Pulmonary artery endothelial cell (primary cell): ENCODE results near the gene SND1. TPM values are rescaled to one million over a fixed set of nuclear protein-coding genes. Genes with fewer than 3 reads are reported as not detected.

Experiments
- DNase-seq: peaks from one replicate; pipeline ENCODE4 v3.0.0-alpha.2; 2011; ENCODE audit warnings: low read depth, low spot score
- total RNA-seq: library from RNA; depleted of rRNA; stranded (reverse); fragments of >200 nt; gene quantifications from 2 replicates; pipeline ENCODE4 v1.2.3, GENCODE V29; 2014

The SND1 gene
- total RNA-seq, 1 donor from 2014 or later: 225 TPM

GRCh38 chr7:128066395-128066794 is 414.4 kb downstream of the SND1 start:
- DNase-seq: no peak

DNA sequence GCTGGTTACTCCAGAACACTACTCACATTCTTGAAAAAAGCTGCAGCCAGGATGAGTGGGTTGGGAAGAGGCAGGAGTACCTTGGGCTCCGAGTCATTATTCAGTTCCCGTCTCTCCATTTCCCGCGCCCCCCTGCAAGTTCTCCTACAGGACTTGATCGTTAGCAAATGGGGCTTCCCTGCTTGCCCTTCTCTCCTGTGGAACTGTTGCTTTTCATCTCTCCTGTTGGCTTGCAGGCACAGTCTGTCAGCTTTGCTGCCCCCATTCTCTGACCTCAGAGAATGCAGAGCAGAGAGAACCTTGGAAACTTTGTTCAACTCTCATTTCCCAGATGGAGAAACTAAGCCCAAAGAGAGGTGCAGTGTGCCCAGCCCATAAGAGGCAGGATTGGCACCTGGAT is 414.9 kb downstream of the SND1 start:
- no peak for DNase-seq

DNA sequence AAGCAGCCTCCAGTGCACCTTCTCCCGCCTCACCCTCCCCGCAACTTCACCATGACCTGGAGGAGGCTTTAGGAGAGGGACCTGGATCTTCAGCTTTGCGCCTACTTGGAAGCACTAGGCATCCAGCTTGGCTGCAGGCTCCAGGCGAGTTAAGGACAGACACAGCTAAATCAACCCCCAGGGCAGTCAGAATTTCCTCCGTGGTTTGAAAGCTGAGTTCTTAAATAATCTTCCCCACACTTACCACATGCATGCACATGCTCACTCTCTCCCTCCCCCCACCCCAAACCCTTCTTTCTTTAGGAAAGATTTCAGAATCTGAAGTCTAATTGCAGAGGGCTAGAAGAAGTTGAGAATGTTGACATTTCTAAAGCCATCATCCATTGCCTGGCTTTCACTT is 416.0 kb downstream of the SND1 start:
- DNase-seq: no peak

GRCh38 chr7:128068785-128069184 is 416.8 kb downstream of the SND1 start:
- no peak for DNase-seq

- no peak for DNase-seq
Observed at GRCh38 chr7:128069373-128070364, 417.7 kb downstream of the SND1 start.

GRCh38 chr7:128071376-128071775 is 419.4 kb downstream of the SND1 start:
- no peak for DNase-seq

DNA sequence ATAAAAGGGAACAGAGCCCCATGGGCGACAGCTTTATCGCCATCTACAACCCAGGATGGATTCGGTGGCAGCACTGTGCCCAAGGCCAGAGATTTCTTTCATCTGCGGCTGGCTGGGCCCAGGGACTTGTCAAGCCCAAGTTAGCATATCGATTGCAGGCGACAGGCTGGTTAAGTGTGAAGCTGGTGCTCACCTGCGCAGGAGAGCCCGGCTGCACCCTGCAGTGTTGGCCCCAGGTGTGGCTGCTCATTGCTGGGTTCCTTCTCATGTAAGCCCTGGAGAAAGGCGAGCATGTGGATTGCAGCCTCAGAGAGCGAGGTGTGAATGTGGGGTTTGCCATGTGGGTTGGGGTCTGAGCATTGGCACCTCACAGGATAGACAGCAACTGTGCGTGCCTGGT is 419.8 kb downstream of the SND1 start:
- DNase-seq: no peak

- DNase-seq: no peak
Observed at GRCh38 chr7:128073671-128074310, 421.8 kb downstream of the SND1 start.

DNA sequence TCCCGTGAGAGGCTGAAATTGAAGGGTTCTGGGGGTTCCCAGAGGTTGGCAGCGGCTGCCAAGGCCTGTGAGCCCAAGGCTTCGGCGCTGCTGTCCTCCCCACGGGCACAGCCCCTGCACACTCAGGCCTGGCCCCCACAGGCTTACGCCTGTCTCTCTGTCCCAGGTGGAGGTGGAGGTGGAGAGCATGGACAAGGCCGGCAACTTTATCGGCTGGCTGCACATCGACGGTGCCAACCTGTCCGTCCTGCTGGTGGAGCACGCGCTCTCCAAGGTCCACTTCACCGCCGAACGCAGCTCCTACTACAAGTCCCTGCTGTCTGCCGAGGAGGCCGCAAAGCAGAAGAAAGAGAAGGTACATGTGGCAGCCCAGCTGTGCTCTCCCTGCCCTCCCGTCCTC is 422.3 kb downstream of the SND1 start:
- DNase-seq: no peak

- DNase-seq: no peak
Observed at GRCh38 chr7:128074736-128075135, 422.7 kb downstream of the SND1 start.

DNA sequence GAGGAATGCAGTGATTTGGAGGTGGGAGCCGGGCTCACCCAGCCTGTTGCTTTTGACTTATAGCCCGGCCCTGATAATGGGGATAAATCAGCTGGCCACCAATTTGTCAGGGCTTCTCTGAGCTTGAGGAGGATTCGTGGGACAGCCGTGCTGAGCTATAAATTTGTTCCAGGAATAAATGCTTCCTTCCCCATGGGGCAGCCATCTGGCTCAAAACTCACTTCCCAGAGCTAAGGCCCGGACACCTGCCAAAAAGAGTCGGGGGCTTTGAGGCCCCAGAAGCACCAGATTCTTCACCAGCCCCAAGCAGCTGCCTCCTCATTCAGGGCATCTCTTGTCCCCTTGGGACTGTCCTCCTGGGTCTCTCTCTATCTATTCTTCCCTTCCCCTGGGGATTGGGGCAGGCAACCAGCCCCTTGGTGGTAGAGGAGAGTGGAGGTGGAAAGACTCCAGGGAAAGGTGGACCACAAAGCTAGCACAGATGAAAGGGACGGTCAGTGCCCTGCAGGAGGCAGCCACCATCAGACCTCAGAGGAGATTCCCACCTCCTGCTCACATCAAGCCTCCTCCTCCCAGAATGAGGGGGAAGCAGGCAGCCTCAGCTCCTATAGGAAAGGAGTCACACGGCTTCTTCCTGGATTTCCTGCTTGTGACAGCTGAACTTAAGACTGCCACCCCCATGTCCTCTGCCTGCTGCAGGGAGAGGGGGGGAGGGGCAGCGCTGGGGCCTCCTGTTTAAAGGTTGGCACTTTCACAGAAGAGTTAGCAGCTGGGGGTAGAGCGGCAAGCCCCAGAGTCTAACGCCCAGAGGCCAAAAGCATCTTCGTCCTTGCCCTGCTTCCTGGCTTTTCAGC is 423.5 kb downstream of the SND1 start:
- DNase-seq: no peak

GRCh38 chr7:128076196-128076795 is 424.3 kb downstream of the SND1 start:
- DNase-seq: no peak

- no peak for DNase-seq
Observed at GRCh38 chr7:128076796-128077271, 424.8 kb downstream of the SND1 start.

DNA sequence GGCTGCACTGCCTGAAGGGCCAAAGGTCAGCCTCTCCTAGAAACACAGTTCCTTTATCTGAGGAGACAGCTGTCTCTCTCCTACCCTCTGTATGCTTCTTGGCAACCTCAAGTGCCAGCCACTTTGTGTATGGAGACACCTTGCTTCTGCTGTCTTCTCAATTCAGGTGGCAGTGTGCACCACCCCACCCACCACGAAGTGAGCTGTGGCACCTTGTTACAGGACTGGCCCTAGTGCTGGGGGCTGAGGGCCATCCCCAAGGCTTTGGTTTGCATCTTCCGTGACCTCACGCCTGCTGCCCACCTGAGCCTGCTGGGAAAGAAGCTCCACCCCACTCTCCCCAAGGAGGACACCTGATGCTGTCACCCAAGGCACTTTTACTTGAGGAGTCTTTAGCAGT is 426.3 kb downstream of the SND1 start:
- no peak for DNase-seq

- no peak for DNase-seq
Observed at GRCh38 chr7:128080169-128080568, 428.2 kb downstream of the SND1 start.

GRCh38 chr7:128081351-128081750 is 429.4 kb downstream of the SND1 start:
- no peak for DNase-seq

DNA sequence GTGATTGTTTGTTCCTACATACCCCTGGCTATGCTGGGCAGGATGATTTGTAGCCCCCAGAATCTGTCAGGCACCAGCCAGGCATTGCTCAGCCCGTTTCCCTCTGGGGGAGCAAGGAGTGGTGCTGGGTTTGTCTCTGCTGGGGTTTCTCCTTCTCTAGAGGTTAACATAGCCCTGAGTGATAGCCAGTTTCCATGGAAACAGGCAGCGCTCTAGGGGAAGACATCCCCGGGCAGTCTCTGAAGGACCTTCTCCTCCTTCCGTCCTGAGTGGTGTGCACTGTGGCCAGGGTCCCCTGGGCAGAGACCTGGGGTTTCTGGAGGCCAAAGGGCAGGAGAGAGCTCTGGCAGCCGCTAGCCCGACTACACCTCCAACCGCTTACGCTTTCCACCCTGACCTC is 429.8 kb downstream of the SND1 start:
- no peak for DNase-seq

DNA sequence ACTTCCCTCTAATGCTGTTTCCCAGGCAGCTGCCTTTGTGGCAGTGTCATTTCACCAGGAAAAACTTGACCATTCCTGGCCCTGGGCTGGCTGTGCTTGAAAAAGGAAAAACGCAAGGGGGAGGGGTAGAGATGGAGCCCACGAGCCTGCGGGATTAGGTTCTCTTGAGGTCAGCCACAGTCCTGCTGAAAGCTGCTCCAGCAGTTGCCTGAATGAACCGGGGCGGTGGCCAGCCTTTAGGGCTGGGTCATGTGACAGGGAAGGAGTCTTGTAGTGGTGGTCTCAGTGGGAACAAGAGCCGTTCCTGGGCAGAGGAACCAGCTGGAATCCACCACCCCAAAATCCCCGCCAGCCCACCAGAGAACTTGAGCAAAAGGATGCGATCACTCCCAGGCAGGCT is 430.4 kb downstream of the SND1 start:
- no peak for DNase-seq

GRCh38 chr7:128084896-128085608 is 433.1 kb downstream of the SND1 start:
- no peak for DNase-seq

- DNase-seq: no peak
Observed at GRCh38 chr7:128090492-128090891, 438.5 kb downstream of the SND1 start.

- DNase-seq: no peak
Observed at GRCh38 chr7:128091106-128091505, 439.1 kb downstream of the SND1 start.
